ENCODE data around the gene FOXJ1. TPM values are rescaled to one million over a fixed set of nuclear protein-coding genes. Genes with fewer than 3 reads are reported as not detected.

FOXJ1 gene
- total and polyA plus RNA-seq, 2 experiments from 2014 or later: not detected

DNA sequence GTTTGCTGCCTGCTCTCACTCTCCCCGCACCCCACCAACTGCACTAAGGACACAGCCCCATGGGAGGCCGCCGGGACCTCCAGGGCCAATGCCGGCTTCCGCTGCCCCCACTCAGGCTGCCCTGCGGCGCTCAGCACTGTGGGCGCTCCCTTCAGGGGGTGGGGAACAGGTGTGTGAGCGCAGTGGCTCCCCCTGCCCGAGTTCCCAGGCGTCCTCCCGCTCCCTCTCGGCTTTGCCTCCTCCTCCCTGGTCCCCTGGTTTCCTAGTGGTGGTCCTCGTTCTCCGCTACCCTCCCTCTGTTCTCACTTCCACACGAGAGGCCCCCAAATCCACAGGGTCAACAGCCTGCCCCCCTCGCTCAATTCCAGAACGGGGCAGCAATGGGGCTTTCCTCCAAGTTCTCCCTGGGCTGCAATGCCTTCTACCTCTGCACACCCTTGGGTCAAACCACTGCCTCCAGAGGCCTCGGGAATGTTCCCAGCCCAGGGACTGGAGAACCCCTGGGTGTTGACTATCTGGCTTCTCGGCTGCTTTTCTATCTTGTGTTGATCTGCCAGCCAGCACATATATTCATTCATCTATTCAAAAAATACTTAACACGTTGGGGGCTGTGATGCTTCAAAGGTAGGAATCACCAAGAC lies 9.9 kb downstream of the FOXJ1 start:
- no peaks in the 10 kb centered on the region for H3F3A ChIP-seq (ENCODE audit: insufficient read depth)
- H3K79me2 ChIP-seq (ENCODE audit: insufficient read depth): no peaks in the 10 kb centered on the region
- H3K27ac ChIP-seq: no peak overlapping the region
- no peak for TF ChIP-seq EZH2phosphoT487 (IDR thresholded peaks at IDR 0.05; ENCODE audit: insufficient read depth, low read depth)
- TF ChIP-seq EZH2 (IDR thresholded peaks at IDR 0.05; ENCODE audit: insufficient read depth, poor library complexity, severe bottlenecking): no peak
- no peak for DNase-seq
- no peaks in the 10 kb centered on the region for H3K9me2 ChIP-seq (ENCODE audit: insufficient read depth)
- H3K27me3 ChIP-seq (replicated peaks; ENCODE audit: insufficient read depth): peaks cover 24% of the 10 kb centered on the region
- H3K4me2 ChIP-seq (ENCODE audit: unreplicated experiment): no peak overlapping the region
- WGBS, 2 experiments (ENCODE audit: low coverage in 1 of 2, low lambda C conversion rate in 2 of 2, missing lambda C conversion rate in 2 of 2): 34 to 35% methylated on average over 21 of the region's 21 CpGs
- H3K36me3 ChIP-seq (ENCODE audit: low read depth): no peaks in the 10 kb centered on the region
- H3K9ac ChIP-seq: no peak overlapping the region
- H2AFZ ChIP-seq: no peak overlapping the region
- no peaks in the 10 kb centered on the region for H3K4me1 ChIP-seq (ENCODE audit: insufficient read depth)
- no peak overlapping the region for H3K4me3 ChIP-seq
- in situ Hi-C loops (cut with MboI): no loop called here
- no peaks in the 10 kb centered on the region for H4K20me1 ChIP-seq (ENCODE audit: insufficient read depth)
- no peaks in the 10 kb centered on the region for H3K9me3 ChIP-seq (ENCODE audit: low read depth)

DNA sequence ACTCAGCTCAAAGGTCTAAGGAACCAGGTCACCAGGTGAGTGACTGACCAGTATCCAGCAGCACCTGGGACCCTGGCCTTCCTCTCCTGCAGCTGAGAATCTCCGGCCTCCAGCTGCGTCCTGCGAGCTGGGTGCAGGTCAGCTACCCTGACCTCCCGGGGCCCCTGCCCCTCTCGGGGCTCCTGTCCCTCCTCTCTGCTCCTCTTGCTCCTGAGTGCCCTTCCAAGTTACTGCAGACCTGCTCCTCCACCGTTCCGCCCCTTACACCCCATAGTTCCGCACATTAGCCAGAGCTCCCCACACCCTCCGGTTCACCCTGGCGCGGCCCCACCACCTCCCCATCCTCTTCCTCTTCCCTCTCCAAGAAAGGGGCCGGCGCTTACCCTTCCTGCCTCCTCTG lies 10.6 kb downstream of the FOXJ1 start:
- H4K20me1 ChIP-seq (ENCODE audit: insufficient read depth): no peaks in the 10 kb centered on the region

DNA sequence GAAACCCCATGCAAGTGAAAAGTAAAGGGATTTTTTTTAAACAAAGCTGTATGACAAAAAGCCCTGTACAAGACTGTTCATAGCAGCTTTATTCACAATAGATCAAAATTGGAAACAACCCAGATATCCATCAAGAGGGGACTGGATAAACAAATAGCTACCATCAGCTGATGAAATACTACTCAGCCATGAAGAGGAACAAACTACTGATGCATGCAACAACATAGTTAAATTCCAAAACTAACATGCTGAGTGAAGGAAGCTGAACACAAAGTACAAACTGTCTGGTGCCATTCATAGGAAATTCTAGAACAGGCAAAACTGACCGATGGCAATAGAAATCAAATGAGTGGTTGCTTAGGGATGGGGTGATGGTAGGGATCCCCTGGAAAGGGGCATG lies 15.1 kb downstream of the FOXJ1 start:
- Histone ChIP-seq H3K4me1 (ENCODE audit: insufficient read depth) (no peaks in the 10 kb centered on the region), H2AFZ (no peak overlapping the region), H3K36me3 (ENCODE audit: low read depth) (no peaks in the 10 kb centered on the region), H3K9me2 (ENCODE audit: insufficient read depth) (no peaks in the 10 kb centered on the region), H4K20me1 (ENCODE audit: insufficient read depth) (no peaks in the 10 kb centered on the region), H3K9ac (no peak overlapping the region), H3K4me3 (no peak overlapping the region), H3K79me2 (ENCODE audit: insufficient read depth) (no peaks in the 10 kb centered on the region), H3F3A (ENCODE audit: insufficient read depth) (no peaks in the 10 kb centered on the region), H3K4me2 (ENCODE audit: unreplicated experiment) (no peak overlapping the region), H3K9me3 (ENCODE audit: low read depth) (no peaks in the 10 kb centered on the region), H3K27me3 (replicated peaks; ENCODE audit: insufficient read depth) (peaks cover 5% of the 10 kb centered on the region; the same call in 1 of the 2 replicates), H3K27ac (no peak overlapping the region)
- in situ Hi-C loops (cut with MboI): no loop called here
- 90 to 96% methylated on average over 1 of the region's 1 CpG for WGBS, 2 experiments (ENCODE audit: low coverage in 1 of 2, low lambda C conversion rate in 2 of 2, missing lambda C conversion rate in 2 of 2)
- TF ChIP-seq EZH2phosphoT487 (IDR thresholded peaks at IDR 0.05; ENCODE audit: insufficient read depth, low read depth) (no peak), EZH2 (IDR thresholded peaks at IDR 0.05; ENCODE audit: insufficient read depth, poor library complexity, severe bottlenecking) (no peak)
- DNase-seq: no peak

More for the DNA sequence above, 10.6 kb downstream of the FOXJ1 start:
- H3K9me3 ChIP-seq (ENCODE audit: low read depth): no peaks in the 10 kb centered on the region
- no peak for DNase-seq
- H3K9me2 ChIP-seq (ENCODE audit: insufficient read depth): no peaks in the 10 kb centered on the region
- H3K36me3 ChIP-seq (ENCODE audit: low read depth): no peaks in the 10 kb centered on the region
- in situ Hi-C loops (cut with MboI): no loop called here
- no peaks in the 10 kb centered on the region for H3F3A ChIP-seq (ENCODE audit: insufficient read depth)
- H3K4me3 ChIP-seq: no peak overlapping the region
- H2AFZ ChIP-seq: no peak overlapping the region
- no peaks in the 10 kb centered on the region for H3K79me2 ChIP-seq (ENCODE audit: insufficient read depth)
- TF ChIP-seq EZH2 (IDR thresholded peaks at IDR 0.05; ENCODE audit: insufficient read depth, poor library complexity, severe bottlenecking): no peak
- no peak for TF ChIP-seq EZH2phosphoT487 (IDR thresholded peaks at IDR 0.05; ENCODE audit: insufficient read depth, low read depth)
- no peaks in the 10 kb centered on the region for H3K4me1 ChIP-seq (ENCODE audit: insufficient read depth)
- no peak overlapping the region for H3K27ac ChIP-seq
- H3K4me2 ChIP-seq (ENCODE audit: unreplicated experiment): no peak overlapping the region
- H3K27me3 ChIP-seq (replicated peaks; ENCODE audit: insufficient read depth): peaks cover 24% of the 10 kb centered on the region
- WGBS, 2 experiments (ENCODE audit: low coverage in 1 of 2, low lambda C conversion rate in 2 of 2, missing lambda C conversion rate in 2 of 2): 45 to 53% methylated on average over 12 to 13 of the region's 13 CpGs
- no peak overlapping the region for H3K9ac ChIP-seq

DNA sequence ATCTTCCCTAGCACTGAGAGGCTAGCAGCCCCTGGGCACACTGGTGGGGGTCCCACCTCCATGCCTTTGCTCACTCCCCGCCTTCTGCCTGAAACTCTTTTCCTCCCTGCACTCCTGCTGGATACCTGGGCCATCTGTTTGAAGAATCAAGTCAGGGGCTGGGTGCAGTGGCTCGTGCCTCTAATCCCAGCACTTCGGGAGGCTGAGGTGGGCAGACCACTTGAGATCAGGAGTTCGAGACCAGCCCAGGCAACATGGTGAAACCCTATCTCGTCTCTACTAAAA lies 15.7 kb downstream of the FOXJ1 start:
- H3K9ac ChIP-seq: no peak overlapping the region
- no peak overlapping the region for H2AFZ ChIP-seq
- no peak overlapping the region for H3K4me2 ChIP-seq (ENCODE audit: unreplicated experiment)
- in situ Hi-C loops (cut with MboI): no loop called here
- no peak overlapping the region for H3K4me3 ChIP-seq
- H4K20me1 ChIP-seq (ENCODE audit: insufficient read depth): no peaks in the 10 kb centered on the region
- H3K79me2 ChIP-seq (ENCODE audit: insufficient read depth): no peaks in the 10 kb centered on the region
- no peaks in the 10 kb centered on the region for H3K9me3 ChIP-seq (ENCODE audit: low read depth)
- H3K36me3 ChIP-seq (ENCODE audit: low read depth): no peaks in the 10 kb centered on the region
- no peak overlapping the region for H3K27ac ChIP-seq
- no peaks in the 10 kb centered on the region for H3K9me2 ChIP-seq (ENCODE audit: insufficient read depth)
- no peaks in the 10 kb centered on the region for H3F3A ChIP-seq (ENCODE audit: insufficient read depth)
- no peaks in the 10 kb centered on the region for H3K4me1 ChIP-seq (ENCODE audit: insufficient read depth)
- no peak for DNase-seq
- WGBS, 2 experiments (ENCODE audit: low coverage in 1 of 2, low lambda C conversion rate in 2 of 2, missing lambda C conversion rate in 2 of 2): 70 to 81% methylated on average over 5 of the region's 5 CpGs
- TF ChIP-seq EZH2 (IDR thresholded peaks at IDR 0.05; ENCODE audit: insufficient read depth, poor library complexity, severe bottlenecking): no peak
- no peak for TF ChIP-seq EZH2phosphoT487 (IDR thresholded peaks at IDR 0.05; ENCODE audit: insufficient read depth, low read depth)
- no peaks in the 10 kb centered on the region for H3K27me3 ChIP-seq (replicated peaks; ENCODE audit: insufficient read depth)

Measured in GM23248 (cell line).